ENCODE measurements around the gene RPA3.
"Not testable (repeated sequence)": the region's sequence is repeated elsewhere in the genome, so short reads cannot be mapped to it uniquely, and the experiment has no call there.

The RPA3 gene

DNA sequence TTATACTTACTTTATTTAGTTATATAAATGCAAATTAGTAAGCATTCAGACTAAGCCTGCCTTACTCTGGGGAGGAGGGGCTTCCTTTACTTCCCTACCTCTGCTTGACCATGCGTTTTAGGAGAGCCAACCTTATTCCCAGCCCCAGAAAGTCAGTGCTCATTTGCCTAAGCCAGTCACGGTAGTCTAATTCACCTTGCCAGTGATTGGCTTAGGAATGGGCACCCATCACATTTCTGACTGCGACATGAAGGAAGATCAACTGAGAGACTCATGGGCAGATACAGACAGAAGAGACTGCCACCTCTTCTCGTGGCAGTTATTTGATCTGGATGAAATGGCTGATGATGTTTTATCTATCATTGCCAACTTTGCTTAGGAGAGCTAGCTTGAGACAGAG is 29.5 kb downstream of the RPA3 start:
- DNase-seq = no peak

GRCh38 chr7:7688310-7688709 is 30.1 kb downstream of the RPA3 start:
- DNase-seq = no peak

GRCh38 chr7:7687800-7688199 is 30.6 kb downstream of the RPA3 start:
- no peak for DNase-seq

GRCh38 chr7:7686811-7687508 is 31.4 kb downstream of the RPA3 start:
- no peak for DNase-seq

GRCh38 chr7:7682861-7683260 is 35.5 kb downstream of the RPA3 start:
- DNase-seq = no peak

DNA sequence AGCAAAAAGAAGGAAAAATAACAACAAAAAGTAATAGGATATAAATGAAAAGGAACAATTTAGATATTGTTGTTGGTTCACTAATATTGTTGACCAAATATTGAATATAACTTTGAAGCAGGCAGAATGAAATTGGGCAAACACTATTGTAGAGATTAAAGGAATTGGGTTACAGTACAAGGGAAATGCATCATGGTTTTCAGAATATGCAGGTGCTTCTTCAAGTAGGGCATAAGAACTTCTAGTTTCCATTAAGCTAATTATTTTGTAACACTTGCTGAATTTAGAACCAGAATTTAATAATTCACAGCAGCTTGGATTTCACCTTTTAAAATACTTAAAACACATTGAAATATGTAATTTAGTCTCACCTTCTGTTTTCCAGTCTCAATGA is 36.5 kb downstream of the RPA3 start:
- peak; percentile 40 for DNase-seq

GRCh38 chr7:7681191-7681935 is 37.0 kb downstream of the RPA3 start:
- peak; percentile 85 for DNase-seq

- peak; percentile 66 for DNase-seq
Measured at GRCh38 chr7:7679640-7680039, 38.8 kb downstream of the RPA3 start.

- DNase-seq = no peak
Measured at GRCh38 chr7:7675686-7676085, 42.7 kb downstream of the RPA3 start.

GRCh38 chr7:7673240-7673550 is 45.2 kb downstream of the RPA3 start:
- no peak for DNase-seq

DNA sequence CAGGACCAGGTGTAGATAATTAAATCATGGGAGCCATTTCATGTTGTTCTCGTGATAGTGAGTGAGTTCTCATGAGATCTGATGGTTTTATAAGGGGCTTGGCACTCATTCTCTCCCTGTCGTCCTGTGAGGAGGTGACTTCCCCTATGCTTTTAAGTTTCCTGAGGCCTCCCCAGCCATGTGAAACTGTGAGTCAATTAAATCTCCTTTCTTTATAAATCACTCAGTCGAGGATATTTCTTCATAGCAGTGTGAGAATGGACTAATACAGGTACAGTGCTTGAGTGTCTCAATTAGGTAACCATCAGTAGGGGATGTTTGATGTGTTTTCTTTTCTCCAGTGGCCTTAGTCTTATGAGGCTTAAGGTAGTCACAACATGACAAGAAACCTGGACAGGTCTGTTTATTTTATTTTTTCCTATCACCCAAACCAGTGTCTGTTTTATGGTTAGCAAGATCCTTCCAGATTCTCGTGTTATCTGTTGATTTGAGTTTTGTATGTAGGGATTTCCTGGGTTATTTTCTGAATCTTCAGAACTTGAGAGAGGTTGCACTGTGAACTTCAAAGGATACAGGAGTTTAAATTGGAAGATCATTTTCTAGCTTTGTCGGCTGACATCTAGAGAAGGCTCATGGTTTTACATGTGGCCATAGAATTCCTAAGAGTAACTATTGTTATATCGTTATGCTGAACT is 45.7 kb downstream of the RPA3 start:
- DNase-seq = no peak

DNA sequence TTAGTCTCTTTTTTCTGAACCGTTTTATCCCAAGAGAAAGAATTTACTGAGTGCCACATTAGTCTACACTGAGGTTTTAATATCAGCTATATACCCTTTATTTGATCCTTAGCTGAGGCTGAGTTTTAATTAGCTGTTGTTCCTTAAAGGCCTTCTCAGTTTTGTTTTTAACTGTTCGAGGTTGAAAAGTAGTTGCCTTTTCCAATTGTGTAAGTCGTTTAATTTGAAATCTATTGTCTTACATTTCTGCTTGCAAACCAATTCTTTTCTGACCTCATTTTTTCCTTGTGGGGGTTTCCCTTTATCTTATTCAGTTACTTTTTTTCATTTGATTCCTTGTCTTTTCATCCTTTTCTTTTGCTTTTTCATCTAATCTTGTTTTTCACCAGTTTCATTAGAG is 47.0 kb downstream of the RPA3 start:
- no peak for DNase-seq

GRCh38 chr7:7670490-7670889 is 47.9 kb downstream of the RPA3 start:
- DNase-seq = no peak

DNA sequence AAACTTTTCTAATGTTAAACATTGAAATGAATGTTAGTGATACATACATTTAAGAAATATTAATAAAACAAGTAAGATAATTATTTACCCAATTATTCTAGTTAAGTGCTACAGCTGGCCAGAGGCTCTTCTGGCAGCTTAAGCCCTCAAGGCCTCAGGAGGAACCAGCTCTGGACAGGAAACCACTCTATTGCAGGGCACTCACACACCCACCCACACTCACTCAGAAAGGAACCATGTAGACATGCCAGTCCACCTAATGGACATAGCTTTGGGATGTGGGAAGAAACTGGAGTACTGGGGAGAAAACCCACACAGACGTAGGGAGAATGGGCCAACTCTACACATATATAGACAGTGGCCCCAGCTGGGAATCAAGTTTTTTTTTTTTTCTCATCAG is 49.7 kb downstream of the RPA3 start:
- DNase-seq = no peak

DNA sequence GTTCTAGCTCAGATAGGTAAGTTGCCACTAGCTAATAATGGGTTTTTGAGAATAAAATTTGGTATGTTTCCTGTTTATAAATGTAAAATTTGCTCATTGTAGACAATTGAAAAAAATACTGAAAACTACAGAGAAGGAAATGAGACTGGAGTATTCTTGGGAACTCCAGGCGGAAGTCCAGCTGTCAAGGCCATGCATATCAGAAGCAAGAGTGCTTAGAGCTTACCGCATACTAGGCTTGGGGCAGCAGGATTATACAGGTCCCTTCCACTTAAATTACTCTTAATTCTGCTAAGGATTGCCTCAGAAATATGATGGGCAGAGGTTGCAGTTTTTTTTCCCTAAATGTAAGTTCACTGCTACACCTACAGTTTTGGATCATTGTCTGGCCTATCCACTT is 51.2 kb downstream of the RPA3 start:
- DNase-seq = no peak

- no peak for DNase-seq
Measured at GRCh38 chr7:7665031-7665430, 53.4 kb downstream of the RPA3 start.

DNA sequence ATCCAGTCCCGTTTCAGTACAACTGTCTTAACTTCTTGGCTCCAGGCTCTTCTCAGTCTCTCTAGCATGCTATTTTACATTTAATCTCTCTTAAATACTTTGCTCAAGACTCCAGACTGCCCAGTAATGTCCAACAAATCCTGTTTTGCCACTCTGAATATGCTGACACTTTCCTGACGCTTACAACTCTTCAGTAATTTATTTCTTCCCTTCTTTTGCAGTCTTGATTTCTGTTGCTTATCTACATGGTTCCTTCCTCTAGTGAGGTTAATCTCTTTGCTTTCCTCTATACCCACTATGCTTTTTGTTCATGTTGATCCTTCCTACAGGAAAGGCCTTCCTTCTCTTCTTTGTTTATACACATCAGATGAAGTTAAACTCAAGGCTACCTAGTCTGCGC is 54.1 kb downstream of the RPA3 start:
- no peak for DNase-seq

DNA sequence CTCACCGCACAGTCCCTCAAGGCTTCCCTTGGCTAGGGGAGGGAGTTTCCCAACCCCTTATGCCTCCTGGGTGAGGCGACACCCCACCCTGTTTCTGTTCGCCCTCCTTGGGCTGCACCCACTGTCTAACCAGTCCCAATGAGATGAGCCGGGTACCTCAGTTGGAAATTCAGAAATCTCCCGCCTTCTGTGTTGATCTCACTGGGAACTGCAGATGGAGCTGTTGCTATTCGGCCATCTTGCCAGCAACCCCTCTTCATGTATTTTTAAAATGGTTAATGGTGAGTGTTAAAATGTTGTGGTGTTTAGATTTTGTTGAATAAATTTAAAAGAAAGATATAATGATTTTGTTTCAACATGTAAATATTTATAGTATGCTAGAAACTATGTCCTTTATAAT is 55.9 kb downstream of the RPA3 start:
- no peak for DNase-seq

- DNase-seq = not testable (repeated sequence)
Measured at GRCh38 chr7:7656459-7656858, 61.9 kb downstream of the RPA3 start.

- DNase-seq = no peak
Measured at GRCh38 chr7:7654964-7655715, 63.3 kb downstream of the RPA3 start.

- no peak for DNase-seq
Measured at GRCh38 chr7:7653593-7654187, 64.7 kb downstream of the RPA3 start.

GRCh38 chr7:7652798-7653540 is 65.4 kb downstream of the RPA3 start:
- no peak for DNase-seq
